GM21737 (cell line): ENCODE measurements around the gene AP2A1.

Experiments used
- ATAC-seq: cut with Tn5 transposase; IDR thresholded peaks from one replicate; pipeline ENCODE4 v1.9.1; 2021; ENCODE audit warnings: mild to moderate bottlenecking, moderate library complexity; ENCODE audit not compliant: unreplicated experiment

AP2A1 gene

DNA sequence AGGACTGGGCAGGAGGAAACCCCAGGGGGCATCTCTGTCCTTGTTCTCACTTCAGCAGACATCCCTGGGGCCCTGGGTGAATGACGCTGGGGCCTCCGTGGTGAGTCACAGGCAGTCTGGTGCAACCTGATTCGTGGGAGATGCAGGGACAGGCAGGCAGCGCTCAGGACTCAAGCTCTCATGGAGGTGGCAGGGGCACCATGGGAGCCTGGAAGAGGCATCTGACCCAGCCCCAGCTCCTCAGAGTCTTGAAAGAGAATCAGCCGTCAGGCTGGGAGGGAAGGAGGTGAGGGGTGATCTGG lies 70.2 kb downstream of the AP2A1 start:
- no peak for ATAC-seq

DNA sequence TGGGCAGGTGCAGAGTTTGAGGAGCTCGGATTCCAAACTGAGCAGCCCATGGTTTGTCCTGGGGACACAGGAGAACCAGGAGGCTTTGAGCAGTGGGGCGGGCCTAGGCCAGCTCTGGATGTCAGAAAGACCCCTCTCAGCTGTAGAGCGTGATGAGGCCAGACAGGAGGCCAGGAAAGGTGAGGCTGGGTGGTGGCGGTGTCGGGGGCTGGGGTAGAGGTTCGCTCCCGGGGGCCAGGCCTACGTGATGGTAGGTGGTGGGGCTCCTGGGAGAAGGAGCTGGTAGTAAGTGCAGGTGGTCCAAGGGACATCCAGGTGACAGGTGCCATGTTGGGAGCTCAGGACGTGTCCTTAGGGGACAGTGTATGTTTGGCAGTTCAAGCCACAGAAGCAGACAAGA lies 70.6 kb downstream of the AP2A1 start:
- ATAC-seq: no peak

DNA sequence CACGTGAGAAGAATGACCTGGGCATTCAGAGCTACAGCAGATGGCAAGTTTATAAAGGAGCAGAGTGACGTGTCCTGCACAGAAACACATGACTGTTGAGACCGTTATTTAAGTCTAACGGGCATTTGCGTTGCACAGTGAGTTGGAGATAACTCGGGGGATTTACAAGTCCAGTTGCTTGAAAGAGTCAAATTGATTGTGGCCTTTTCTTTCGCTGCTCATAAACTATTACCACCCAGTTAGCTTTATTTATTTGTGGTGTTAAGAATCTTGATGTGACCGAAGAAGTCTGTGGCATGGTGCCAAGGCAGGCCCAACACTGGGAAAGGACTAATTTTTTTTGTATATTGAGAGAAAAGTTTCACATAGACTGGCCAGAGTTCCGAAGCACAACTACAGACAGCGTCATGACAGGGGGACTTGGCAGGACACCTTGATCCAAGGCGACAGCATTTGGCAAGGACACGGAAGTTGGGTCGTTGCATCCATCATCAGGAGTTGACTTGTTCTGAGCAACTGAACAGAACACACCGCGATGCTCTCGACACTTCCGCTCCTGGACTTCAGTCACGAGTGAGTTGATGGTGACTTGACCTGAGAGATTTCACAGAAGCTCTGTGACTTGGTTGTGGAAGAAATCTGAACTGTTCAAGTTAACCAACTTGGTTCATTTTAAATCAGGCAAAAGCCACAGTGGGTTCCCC lies 72.2 kb downstream of the AP2A1 start:
- ATAC-seq: no peak

DNA sequence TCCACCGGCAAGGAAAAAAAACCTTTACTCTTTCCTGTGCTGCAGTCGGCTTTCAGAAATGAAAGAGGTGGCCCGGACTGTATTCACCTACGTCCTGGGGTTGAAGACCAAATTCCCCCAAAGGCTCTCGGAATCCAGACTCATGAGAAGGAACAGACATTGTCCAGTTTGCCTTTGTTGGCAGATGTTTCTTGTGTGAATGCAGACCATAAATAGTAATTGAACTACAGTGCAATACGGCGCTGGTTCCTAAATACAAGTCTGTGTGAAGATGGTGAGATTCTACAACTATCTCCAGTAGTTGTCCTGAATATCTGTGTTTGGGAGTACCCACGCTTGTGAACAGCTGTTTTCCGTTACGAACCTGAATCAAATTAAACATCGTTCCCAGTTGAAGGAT lies 72.9 kb downstream of the AP2A1 start:
- no peak for ATAC-seq

DNA sequence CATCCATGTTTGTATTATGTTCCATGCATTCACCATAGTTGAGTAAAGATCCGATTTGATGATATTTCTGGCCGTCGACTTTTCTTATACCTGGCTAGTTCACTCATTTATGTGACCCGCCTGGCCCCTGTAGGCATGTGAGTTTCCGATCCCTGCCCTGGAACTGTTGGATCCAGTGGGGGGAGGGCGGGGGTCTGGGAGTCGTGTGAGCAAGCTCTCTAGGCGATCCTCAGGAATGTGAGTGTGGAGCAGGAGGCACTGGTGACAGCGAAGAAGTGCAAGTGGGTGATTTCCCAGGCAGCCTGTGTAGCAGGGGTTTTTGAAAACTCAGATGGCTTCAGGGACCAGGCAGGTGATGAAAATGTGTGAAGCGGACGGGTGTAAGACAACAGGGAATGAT lies 73.5 kb downstream of the AP2A1 start:
- ATAC-seq: no peak

DNA sequence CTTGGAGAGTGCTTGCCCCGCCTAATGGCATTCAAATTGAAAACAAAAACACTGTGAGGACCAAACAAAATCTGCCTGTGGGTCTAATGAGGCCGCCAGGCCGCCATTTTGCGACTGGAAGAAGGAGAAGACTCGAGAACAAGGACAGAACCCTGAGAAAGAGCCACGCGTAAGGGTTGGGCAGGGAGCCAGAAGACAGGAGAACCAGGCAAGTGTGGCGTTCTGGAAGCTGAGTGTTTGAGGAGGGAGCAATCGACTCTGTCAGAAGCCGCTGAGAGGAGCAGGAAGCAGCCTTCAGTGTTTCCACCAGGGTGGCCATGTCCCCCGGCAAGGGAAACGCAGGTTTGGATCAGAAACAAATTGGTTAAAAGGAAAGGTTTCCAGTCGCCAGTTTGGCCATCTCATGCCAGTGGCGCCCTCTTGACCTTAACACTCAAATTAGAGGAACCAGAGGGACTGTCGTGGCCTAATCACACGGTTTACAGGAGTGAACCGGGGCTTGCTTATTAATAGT lies 74.0 kb downstream of the AP2A1 start:
- no peak for ATAC-seq

DNA sequence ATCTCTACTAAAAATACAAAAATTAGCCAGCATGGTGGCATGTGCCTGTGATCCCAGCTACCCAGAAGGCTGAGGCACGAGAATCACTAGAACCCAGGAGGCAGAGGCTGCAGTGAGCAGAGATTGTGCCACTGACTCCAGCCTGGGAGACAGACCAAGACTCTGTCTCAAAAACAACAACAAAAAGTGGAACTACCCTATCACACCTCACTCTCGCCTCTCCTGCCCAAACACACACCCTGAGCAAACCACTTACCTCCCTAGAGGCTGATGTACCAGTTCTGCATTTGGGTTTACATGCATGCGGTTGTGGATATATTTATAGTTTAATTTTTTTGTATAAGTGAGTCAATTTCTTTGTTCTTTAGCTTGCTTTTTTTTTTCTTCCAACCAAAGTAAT lies 76.5 kb downstream of the AP2A1 start:
- no peak for ATAC-seq

DNA sequence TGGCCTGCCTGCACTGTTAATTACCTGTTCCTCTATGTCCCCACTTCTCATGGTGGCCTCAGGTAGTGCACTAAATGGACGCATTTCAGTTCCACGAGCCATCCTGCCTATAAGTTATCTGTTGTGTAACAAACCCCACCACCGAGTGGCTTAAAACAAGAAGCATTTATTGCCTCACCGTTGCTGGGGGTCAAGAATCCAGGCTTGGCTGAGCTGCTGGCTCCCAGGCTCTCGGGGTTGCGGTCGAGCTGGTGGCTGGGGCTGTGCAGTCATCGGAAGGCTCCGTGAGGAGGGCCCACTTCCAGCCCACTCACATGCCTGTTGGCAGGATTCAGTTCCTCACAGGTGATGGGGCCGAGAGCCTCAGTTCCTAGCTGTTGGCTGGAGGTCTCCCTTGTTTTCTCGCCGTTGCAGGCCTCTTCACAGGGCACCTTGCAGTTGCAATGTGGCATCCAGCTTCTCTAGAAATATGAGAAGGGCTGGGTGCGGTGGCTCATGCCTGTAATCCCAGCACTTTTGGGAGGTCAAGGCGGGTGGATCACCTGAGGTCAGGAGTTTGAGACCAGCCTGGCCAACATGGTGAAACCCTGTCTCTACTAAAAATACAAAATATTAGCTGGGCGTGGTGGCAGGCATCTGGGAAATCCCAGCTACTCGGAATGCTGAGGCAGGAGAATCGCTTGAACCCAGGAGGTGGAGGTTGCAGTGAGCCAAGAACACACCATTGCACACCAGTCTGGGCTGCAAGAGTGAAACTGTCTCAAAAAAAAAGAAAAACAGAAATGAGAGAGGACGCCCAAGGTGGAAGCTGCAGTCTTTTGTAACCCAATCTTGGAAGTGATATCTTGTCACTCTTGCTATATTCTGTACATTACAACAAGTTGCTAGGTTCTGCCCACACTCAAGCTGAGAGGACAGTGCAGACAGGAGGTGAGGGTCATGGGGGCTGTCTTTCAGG lies 77.6 kb downstream of the AP2A1 start:
- no peak for ATAC-seq

DNA sequence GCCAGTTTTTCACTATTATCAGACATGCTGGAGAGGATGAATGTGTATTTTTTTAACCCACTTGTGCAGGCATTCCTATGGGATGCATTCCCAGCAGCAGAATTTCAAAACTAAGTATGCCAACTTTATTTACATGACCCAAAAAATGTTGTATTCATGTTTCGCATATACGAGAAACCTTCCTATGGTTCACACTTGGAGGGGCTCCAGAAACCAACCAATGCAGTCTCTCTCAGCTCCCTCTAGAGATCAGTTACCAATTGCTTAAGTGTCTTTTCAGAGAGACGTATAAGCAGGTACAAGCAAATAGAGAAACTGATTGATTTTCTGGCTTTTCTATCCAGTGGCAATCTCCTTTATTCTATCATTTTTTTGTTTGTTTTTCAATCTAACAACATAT lies 78.6 kb downstream of the AP2A1 start:
- no peak for ATAC-seq

DNA sequence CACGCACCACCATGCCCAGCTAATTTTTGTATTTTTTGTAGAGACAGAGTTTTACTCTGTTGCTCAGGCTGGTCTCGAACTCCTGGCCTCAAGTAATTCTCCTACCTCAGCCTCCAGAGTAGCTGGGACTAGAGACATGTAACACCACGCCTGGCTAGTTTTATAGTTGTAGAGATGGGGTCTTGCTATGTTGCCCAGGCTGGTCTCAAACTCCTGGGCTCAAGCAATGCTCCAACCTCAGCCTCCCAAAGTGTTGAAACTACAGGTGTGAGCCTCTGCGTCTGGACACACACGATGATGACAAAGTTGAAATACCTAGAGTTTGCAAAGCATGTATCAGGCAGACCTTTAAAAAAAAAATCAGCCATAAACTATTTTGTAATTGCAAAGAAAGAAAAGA lies 79.6 kb downstream of the AP2A1 start:
- no peak for ATAC-seq

DNA sequence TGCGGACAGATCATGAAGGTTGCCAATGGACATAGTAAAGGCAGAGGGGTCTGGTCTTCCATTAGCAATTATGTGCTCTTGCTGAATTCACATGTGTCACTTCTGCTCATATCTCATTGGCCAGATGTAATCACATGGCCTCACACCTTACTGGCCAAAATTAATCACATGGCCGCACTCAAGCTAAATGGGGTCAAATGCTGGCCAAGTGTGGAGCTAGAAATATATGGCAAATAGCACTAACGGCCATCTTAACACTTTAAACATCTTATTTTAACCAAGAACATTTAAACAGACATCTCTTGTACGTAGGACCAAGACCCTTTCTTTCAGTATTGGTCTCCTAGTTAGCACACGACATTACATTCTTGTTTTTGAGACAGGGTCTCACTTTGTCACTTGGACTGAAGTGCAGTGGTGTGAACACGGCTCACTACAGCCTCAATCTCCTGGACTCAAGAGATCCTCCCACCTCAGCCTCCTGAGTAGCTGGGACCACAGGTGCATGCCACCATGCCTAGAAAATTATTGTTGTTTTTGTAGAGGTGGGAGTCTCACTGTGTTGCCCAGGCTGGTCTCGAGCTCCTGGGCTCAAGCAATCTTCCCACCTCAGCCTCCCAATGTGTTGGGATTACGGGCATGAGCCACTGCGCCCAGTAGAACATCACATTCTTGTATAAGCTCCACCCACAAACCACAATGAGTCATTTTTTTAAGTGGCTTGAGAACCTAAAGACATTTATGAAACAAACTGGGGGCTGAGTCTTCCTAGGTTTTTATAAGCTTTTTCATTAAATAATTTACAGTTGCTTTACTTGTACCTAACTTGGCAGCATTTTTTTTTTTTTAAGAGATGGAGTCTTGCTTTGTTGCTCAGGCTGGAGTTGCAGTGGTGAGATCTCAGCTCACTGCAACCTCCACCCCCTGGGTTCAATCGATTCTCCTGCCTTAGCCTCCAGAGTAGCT lies 81.2 kb downstream of the AP2A1 start:
- ATAC-seq: no peak

DNA sequence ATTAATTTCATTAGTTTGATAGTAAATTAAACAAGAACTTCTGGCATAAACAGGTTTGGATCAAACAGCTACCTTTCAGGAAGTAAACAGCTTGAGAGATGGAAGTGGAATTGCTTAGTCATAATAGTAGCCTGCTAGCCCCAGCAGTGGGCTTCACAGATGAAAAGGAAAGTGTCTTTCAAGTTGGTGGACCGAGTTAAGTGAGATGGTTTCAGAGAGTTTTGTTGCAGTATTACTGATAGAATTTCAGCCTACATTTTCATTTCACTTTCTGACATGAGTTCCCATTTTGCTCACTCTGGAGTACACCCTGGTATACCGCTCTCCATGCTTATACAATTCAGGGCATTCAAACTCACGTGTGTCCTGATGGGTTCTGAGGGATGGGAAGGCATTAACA lies 82.1 kb downstream of the AP2A1 start:
- ATAC-seq: no peak

DNA sequence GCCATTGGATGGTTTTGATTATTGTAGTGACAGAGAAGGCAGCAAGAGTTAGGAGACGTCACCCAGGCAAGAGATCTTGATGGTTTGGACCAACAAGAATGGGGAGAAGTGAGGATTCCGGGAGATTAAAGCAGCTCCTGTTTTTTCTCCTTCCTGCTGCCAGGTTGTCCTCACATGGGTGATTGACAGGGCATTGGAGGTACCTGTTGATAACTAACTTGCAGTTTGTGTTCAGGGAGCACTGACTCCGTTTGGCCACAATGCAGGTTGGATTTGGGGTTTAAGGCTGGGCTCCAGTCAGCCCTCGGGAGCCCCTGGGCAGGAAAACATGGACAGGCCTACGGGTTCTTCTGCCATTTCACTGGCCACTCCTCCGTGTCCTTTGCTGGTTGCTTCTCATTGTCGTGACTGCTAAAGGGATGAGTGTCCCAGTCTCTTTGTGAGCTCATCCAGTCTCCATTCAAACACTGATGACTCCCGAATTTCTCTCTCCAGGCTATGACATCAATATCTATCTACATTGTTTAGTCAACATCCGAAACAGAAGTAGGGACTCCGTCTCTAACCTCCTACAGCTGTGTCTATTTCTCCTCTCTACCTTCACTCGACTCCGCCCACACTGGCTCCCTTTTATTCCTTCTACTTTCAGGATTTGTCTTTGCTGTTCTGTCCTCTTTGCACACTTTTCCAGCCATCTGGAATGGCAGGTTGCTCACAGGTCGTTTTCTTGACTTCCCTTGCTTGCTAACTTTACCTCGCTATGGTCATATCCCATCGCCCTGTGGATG lies 82.8 kb downstream of the AP2A1 start:
- no peak for ATAC-seq

DNA sequence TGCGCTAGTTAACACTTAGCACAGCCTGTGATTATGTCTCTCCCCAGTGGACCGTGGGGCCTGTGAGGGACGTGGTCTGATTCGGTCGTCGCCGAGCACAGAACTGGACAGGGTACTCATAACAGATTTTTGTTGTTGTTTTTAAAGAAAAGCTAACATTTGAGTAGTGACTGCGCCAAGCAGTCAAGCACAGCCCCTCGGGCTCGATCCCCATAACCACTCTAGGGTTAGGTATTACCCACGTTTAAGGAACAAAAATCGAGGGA lies 83.4 kb downstream of the AP2A1 start:
- ATAC-seq: no peak

DNA sequence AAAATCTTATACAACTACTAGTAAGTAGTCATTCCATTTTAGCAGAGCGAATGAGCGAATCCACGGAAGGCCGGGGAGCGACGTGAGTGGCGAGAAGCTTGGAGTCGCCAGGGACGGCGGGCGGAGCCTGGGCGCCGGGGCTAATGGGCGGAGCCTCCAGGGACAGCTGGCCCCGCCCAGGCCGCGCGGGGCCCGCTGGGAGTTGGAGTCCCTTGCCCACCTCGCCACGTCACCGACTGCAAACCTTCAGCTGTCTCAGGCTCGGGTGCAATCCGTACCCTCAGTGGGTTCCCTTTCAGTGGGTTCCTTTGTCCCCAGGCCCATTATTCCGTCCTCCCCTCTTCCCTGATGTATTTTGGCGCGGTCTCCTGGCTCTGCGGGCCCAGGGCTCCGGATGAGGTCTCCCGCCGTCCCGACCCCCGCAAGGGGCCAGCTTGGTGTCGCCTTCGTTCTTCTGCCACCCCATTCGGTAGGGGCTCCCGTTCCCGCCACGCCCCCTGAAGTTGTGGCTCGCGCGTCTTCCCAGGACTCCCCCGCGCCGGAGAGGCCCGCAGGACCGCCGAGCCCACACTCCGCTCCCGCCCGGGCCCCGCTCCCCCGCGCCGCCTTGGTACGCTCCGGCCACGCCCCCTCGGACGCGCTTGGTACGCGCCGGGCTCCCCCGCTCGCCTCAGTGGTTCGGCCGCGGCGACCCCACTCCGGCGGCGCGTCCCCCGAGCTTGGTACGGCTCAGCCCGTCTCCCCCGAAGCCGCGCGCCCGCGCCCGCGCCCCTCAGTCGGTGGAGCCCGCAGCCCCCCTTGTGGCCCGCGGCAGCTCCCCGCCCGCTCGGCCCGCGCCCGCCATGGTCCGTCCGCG lies 83.9 kb downstream of the AP2A1 start, which contains the start of gene PTOV1:
Gene PTOV1 (plus strand): TSS at position 673 of the 856 bp plus-strand sequence.
- ATAC-seq: peak; percentile 62

DNA sequence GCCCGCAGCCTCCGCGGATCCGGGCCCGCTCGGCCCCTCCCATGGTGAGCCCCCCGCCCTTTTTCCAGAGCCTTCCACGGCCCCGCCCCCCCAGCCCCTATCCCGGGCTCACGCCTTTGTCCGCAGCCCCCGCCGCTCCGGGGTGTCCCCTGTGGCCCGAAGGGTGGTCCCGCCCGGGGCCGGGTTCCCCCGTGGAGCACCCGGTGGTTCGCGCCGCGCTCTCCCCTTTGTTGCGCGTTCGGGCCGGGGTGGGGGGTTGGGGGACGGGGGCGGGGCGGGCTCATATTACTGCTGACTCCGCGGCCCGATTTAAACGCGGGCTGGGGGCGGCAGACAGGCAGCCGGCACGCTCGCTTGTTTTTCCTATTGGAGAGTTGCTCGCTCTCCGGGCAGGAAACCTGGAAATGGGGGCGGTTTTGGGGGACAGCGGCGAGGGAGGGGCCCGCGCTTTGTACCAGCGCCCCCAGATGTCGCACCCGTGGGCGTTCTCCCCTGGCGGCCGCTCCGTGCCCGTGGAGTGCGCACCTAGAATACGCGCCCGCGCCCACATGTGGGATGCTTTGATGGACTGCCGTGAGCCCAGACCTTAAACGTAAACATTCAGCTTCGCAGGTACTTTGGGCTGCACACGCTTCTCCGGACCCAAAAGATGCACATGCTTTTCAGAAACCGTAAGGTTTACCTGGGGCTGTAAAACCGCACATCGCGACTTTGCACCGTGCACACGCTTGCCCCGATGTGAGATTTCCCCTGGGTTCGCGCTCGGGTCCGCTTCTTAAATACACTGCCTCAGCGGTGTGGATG lies 84.9 kb downstream of the AP2A1 start:
- peak; percentile 5 for ATAC-seq

DNA sequence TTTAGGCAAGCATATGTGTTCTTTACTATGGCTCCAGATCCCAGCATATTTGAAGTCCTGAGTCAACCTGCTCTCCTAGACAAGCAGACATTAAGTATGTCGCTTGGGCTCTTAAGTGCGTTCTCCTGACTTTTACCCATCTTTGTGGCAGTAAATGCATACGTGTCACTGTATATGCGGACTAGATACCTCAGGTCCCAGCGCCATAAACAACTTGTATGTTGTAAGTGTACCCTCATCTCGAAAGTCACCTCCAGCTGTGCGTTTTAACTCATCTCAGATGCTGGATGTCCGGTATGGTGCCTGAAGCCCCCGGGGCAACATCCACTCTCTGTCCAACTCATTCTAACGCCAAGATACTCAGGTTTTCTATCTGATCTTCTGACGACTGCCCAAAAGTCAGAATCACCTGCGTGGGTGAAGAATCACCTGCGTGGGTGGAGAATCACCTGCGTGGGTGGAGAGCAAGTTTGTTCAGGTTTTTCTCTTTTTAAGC lies 85.9 kb downstream of the AP2A1 start:
- no peak for ATAC-seq

DNA sequence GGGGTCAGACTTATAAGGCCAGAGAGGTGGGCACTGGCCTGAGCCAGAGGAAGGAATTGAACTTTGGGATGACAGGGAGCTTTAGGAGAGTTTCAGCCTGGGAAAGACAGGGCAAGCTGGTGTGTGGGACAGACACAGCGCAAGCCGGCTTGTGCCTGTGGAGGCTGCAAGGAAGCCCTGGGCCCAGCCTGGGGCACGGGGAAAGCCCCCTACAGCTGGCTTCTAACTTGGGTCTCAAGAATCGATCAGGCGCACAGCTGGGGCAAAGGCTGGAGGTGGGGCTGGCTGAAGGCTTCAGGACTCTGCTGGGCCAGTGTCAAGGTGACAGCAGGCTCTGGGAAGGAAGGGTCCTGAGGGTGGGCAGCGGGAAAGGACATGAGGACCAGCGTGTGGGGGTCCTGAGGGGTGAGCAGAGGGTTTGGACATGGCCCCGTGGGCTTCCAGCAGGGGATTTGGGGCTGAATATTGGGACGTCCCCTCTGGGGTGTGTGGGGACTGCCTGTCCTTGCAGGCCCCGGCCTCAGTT lies 87.1 kb downstream of the AP2A1 start:
- ATAC-seq: no peak
